HG03095 (cell line): ENCODE results near the gene LYL1.

ENCODE experiments used
- ATAC-seq: cut with Tn5 transposase; IDR thresholded peaks from one replicate; pipeline ENCODE4 v1.9.1; 2021; ENCODE audit warnings: moderate library complexity; ENCODE audit not compliant: unreplicated experiment

LYL1 gene

GRCh38 chr19:13060233-13060963, 42.3 kb downstream of the LYL1 start:
- no peak for ATAC-seq

- ATAC-seq: no peak
These were observed 43.6 kb downstream of the LYL1 start for GRCh38 chr19:13058951-13059660.

GRCh38 chr19:13057744-13058143, 44.9 kb downstream of the LYL1 start:
- no peak for ATAC-seq

GRCh38 chr19:13057147-13057572, 45.5 kb downstream of the LYL1 start:
- ATAC-seq: no peak

- ATAC-seq: no peak
These were observed 46.5 kb downstream of the LYL1 start for GRCh38 chr19:13056052-13056660.

GRCh38 chr19:13055213-13056051, 47.2 kb downstream of the LYL1 start:
- no peak for ATAC-seq

- ATAC-seq: no peak
These were observed 47.9 kb downstream of the LYL1 start for GRCh38 chr19:13054626-13055212.

- no peak for ATAC-seq
These were observed 48.7 kb downstream of the LYL1 start for GRCh38 chr19:13053761-13054625.

GRCh38 chr19:13053238-13053637, 49.4 kb downstream of the LYL1 start:
- ATAC-seq: no peak

- ATAC-seq: no peak
These were observed 50.0 kb downstream of the LYL1 start for GRCh38 chr19:13052447-13053175.

GRCh38 chr19:13051557-13052165, 51.0 kb downstream of the LYL1 start:
- no peak for ATAC-seq

- no peak for ATAC-seq
These were observed 52.4 kb downstream of the LYL1 start for GRCh38 chr19:13050274-13050673.
